ENCODE results near the gene PLAAT2. TPM values are rescaled to one million over a fixed set of nuclear protein-coding genes. Genes with fewer than 3 reads are reported as not detected.

PLAAT2 gene
- total RNA-seq (2021) = 0.31 and 0.52 TPM in 2 replicates
- long read RNA-seq = 0 reads

DNA sequence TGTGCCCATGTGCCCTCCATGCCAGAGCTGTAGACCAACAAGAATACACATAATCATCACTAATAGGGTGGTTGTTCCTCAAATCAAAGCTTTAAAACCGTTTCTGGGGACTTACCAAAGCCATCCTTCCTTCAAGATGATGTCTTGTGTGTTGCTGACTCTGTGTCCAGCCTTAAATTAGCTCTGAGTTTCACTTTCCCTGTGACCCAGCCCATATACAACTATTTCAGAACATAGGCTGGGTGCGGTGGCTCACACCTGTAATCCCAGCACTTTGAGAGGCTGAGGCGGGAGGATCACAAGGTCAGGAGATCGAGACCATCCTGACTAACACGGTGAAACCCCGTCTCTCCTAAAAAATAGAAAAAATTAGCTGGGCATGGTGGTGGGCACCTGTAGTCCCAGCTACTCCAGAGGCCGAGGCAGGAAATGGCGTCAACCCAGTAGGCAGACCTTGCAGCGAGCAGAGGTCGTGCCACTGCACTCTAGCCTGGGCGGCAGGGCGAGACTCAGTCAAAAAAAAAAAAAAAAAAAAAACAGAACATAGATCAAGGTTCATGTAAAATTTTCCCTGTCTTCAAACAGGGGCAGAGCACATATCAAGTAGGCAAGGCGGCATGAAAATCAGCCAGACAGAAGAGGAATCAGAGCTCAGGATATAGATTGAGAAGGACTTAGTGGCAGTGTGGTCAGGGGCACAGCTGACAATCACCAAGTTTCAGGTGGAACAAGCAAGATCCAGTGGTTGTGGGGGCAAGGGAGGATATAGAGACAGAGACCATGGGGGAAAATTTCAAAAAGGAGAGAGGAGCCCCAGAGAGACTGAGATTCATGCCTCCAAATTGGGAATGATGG lies at the start of gene PLAAT2:
Gene PLAAT2 (minus strand): TSS at position 179 of the 855 bp plus-strand sequence. CDS start 55 bp downstream, at position 124.
- Histone ChIP-seq H2BK15ac (ENCODE audit: low read depth, low read length) (no peak within 1 kb of the TSS), H3K23ac (ENCODE audit: insufficient read length, low read depth, low read length) (no peak within 1 kb of the TSS), H4K91ac (ENCODE audit: insufficient read length, low read depth, low read length) (no peak within 1 kb of the TSS), H3K79me1 (ENCODE audit: insufficient read depth, low read depth, low read length, poor library complexity, severe bottlenecking) (no peaks in the 10 kb centered on the region), H4K8ac (replicated peaks; ENCODE audit: insufficient read length, low read depth, low read length) (no peak within 1 kb of the TSS), H3T11ph (ENCODE audit: low read length) (no peak within 1 kb of the TSS), H3K79me2 (ENCODE audit: insufficient read depth, low read length) (no peaks in the 10 kb centered on the region), H4K20me1 (ENCODE audit: control insufficient read depth, insufficient read depth, insufficient read length) (no peaks in the 10 kb centered on the region), H3K27ac (ENCODE audit: insufficient read length, low read depth, low read length) (no peak within 1 kb of the TSS), H4K5ac (ENCODE audit: insufficient read length, low read depth, low read length) (no peak within 1 kb of the TSS), H3K14ac (ENCODE audit: insufficient read depth, low read length) (no peak within 1 kb of the TSS), H3K23me2 (ENCODE audit: insufficient read length, low read depth, low read length, poor library complexity, severe bottlenecking) (no peaks in the 10 kb centered on the region), H3K18ac (ENCODE audit: insufficient read length, low read depth, low read length) (no peak within 1 kb of the TSS), H3K4me2 (ENCODE audit: insufficient read depth, insufficient read length, low read length) (no peak within 1 kb of the TSS), H2BK120ac (ENCODE audit: low read depth, low read length, poor library complexity, severe bottlenecking) (no peak within 1 kb of the TSS), H3K56ac (ENCODE audit: insufficient read length, low read depth, low read length) (no peak within 1 kb of the TSS), H3K9me3 (ENCODE audit: control insufficient read depth, low read depth, low read length) (no peaks in the 10 kb centered on the region), H3K4me1 (ENCODE audit: insufficient read depth, low read length) (peaks cover 3% of the 10 kb centered on the region; the same call in 1 of the 2 replicates), H2BK20ac (ENCODE audit: low read depth, low read length, poor library complexity, severe bottlenecking) (no peak within 1 kb of the TSS), H3K9ac (ENCODE audit: extremely low read depth, insufficient read length, low read length) (no peak within 1 kb of the TSS), H2AFZ (ENCODE audit: low read length) (no peak within 1 kb of the TSS), H2BK5ac (ENCODE audit: insufficient read length, low read length) (no peak within 1 kb of the TSS), H2BK12ac (ENCODE audit: insufficient read length, low read depth, low read length) (no peak within 1 kb of the TSS), H2AK5ac (ENCODE audit: insufficient read length, low read length) (no peak within 1 kb of the TSS), H3K27me3 (ENCODE audit: insufficient read depth, low read length) (no peaks in the 10 kb centered on the region), H3K4ac (ENCODE audit: low read depth, low read length) (no peak within 1 kb of the TSS)
- no peak for DNase-seq
- TF ChIP-seq, protein P1, sequence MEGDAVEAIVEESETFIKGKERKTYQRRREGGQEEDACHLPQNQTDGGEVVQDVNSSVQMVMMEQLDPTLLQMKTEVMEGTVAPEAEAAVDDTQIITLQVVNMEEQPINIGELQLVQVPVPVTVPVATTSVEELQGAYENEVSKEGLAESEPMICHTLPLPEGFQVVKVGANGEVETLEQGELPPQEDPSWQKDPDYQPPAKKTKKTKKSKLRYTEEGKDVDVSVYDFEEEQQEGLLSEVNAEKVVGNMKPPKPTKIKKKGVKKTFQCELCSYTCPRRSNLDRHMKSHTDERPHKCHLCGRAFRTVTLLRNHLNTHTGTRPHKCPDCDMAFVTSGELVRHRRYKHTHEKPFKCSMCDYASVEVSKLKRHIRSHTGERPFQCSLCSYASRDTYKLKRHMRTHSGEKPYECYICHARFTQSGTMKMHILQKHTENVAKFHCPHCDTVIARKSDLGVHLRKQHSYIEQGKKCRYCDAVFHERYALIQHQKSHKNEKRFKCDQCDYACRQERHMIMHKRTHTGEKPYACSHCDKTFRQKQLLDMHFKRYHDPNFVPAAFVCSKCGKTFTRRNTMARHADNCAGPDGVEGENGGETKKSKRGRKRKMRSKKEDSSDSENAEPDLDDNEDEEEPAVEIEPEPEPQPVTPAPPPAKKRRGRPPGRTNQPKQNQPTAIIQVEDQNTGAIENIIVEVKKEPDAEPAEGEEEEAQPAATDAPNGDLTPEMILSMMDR (conservative IDR thresholded peaks at IDR 0.05) = no peak
- peak within 1 kb of the TSS in 1 of 3 experiments; percentile 24; a peak in 2 of 7 replicates for H3K27ac Mint-ChIP-seq
- no peaks in the 10 kb centered on the region; a peak in 1 of 7 replicates for H3K36me3 Mint-ChIP-seq (ENCODE audit: insufficient read depth in 1 of 3, low read depth in 3 of 3)
- peaks cover 0 to 1% of the 10 kb centered on the region in 2 experiments; a peak in 1 of 5 replicates for H3K9me3 Mint-ChIP-seq
- H3K4me3 Mint-ChIP-seq = no peak within 1 kb of the TSS
- no CpG with 5 or more reads among the region's 13 CpGs for WGBS (ENCODE audit: extremely low coverage, insufficient read length, low lambda C conversion rate)
- H3K27me3 Mint-ChIP-seq (ENCODE audit: low read depth) = peaks cover 3% of the 10 kb centered on the region
- H3K4me1 Mint-ChIP-seq = peaks cover 18 to 39% of the 10 kb centered on the region in 2 experiments
